ENCODE measurements around the gene PISD. TPM values are rescaled to one million over a fixed set of nuclear protein-coding genes. Genes with fewer than 3 reads are reported as not detected.
A peak's percentile ranks its signal among the peaks of the same experiment; 100 is the strongest.

The PISD gene
- total RNA-seq, 1 donor from 2014 or later: 28.6 TPM

- peaks cover 14% of the 10 kb centered on the region for H3K36me3 Mint-ChIP-seq (ENCODE audit: low read depth)
- no peaks in the 10 kb centered on the region for H3K27me3 Mint-ChIP-seq (ENCODE audit: low read depth)
- H3K9me3 Mint-ChIP-seq (ENCODE audit: low read depth): no peaks in the 10 kb centered on the region
- no peak for DNase-seq (ENCODE audit: low spot score)
- no peak overlapping the region for H3K4me3 Mint-ChIP-seq (ENCODE audit: unreplicated experiment)
- H3K4me1 Mint-ChIP-seq (ENCODE audit: low read depth): peaks cover 30% of the 10 kb centered on the region
- H3K27ac Mint-ChIP-seq (ENCODE audit: unreplicated experiment): no peak overlapping the region
- TF ChIP-seq, protein P1, sequence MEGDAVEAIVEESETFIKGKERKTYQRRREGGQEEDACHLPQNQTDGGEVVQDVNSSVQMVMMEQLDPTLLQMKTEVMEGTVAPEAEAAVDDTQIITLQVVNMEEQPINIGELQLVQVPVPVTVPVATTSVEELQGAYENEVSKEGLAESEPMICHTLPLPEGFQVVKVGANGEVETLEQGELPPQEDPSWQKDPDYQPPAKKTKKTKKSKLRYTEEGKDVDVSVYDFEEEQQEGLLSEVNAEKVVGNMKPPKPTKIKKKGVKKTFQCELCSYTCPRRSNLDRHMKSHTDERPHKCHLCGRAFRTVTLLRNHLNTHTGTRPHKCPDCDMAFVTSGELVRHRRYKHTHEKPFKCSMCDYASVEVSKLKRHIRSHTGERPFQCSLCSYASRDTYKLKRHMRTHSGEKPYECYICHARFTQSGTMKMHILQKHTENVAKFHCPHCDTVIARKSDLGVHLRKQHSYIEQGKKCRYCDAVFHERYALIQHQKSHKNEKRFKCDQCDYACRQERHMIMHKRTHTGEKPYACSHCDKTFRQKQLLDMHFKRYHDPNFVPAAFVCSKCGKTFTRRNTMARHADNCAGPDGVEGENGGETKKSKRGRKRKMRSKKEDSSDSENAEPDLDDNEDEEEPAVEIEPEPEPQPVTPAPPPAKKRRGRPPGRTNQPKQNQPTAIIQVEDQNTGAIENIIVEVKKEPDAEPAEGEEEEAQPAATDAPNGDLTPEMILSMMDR (IDR thresholded peaks at IDR 0.05): no peak
These were observed 83.8 kb downstream of the PISD start for GRCh38 chr22:31578171-31578570.

- Mint-ChIP-seq H3K4me3 (ENCODE audit: unreplicated experiment) (no peak overlapping the region), H3K27me3 (ENCODE audit: low read depth) (no peaks in the 10 kb centered on the region), H3K36me3 (ENCODE audit: low read depth) (peaks cover 14% of the 10 kb centered on the region), H3K9me3 (ENCODE audit: low read depth) (no peaks in the 10 kb centered on the region), H3K27ac (ENCODE audit: unreplicated experiment) (no peak overlapping the region), H3K4me1 (ENCODE audit: low read depth) (peaks cover 30% of the 10 kb centered on the region)
- TF ChIP-seq, protein P1 (IDR thresholded peaks at IDR 0.05): no peak
- no peak for DNase-seq (ENCODE audit: low spot score)
These were observed 84.3 kb downstream of the PISD start for GRCh38 chr22:31577711-31578110.

DNA sequence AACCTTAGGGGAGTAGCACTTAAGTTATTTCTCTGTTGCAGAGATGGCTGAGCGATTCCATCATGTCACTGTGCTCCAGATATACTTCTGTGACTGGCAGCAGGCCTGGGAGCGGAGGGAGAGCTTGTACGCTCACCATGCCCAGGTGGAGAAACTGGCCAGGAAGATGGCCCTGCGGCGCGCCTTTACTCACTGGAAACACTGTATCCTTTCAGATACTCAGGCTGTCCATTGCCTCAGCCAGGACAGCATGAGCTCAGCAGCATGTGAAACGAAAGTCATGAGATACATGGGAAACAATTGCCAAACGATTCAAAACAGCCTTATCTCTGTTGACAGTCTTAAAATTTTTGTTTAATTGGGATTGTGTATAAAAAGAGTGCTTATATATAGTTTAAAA is 86.8 kb downstream of the PISD start:
- Mint-ChIP-seq H3K4me1 (ENCODE audit: low read depth) (peaks cover 25% of the 10 kb centered on the region), H3K27me3 (ENCODE audit: low read depth) (no peaks in the 10 kb centered on the region), H3K27ac (ENCODE audit: unreplicated experiment) (no peak overlapping the region), H3K4me3 (ENCODE audit: unreplicated experiment) (no peak overlapping the region), H3K36me3 (ENCODE audit: low read depth) (peaks cover 19% of the 10 kb centered on the region), H3K9me3 (ENCODE audit: low read depth) (no peaks in the 10 kb centered on the region)
- TF ChIP-seq, protein P1 (IDR thresholded peaks at IDR 0.05): no peak
- no peak for DNase-seq (ENCODE audit: low spot score)

GRCh38 chr22:31574055-31574670 is 87.9 kb downstream of the PISD start:
- no peak for DNase-seq (ENCODE audit: low spot score)
- Mint-ChIP-seq H3K4me1 (ENCODE audit: low read depth) (peaks cover 21% of the 10 kb centered on the region), H3K9me3 (ENCODE audit: low read depth) (no peaks in the 10 kb centered on the region), H3K27me3 (ENCODE audit: low read depth) (no peaks in the 10 kb centered on the region), H3K4me3 (ENCODE audit: unreplicated experiment) (no peak overlapping the region), H3K27ac (ENCODE audit: unreplicated experiment) (peak overlapping the region; percentile 50), H3K36me3 (ENCODE audit: low read depth) (peaks cover 20% of the 10 kb centered on the region)
- TF ChIP-seq, protein P1 (IDR thresholded peaks at IDR 0.05): no peak

DNA sequence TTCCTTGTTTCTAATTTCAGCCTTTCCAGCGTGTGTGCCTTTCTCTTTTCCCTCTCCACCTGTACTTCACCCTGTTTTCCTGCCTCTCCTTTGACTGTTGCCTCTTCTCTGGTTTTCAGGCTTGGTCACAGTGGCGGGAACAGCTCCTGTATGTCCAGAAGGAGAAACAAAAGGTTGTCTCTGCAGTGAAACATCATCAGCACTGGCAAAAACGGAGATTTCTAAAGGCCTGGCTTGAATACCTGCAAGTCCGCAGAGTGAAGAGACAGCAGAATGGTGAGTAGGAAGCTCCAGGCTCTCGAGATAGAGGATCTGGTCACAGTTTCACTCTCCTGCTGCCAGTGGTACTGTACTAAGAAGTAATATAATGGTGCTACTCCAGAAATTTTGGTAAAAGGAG is 89.1 kb downstream of the PISD start:
- Mint-ChIP-seq H3K9me3 (ENCODE audit: low read depth) (no peaks in the 10 kb centered on the region), H3K4me1 (ENCODE audit: low read depth) (peaks cover 24% of the 10 kb centered on the region), H3K27ac (ENCODE audit: unreplicated experiment) (no peak overlapping the region), H3K27me3 (ENCODE audit: low read depth) (no peaks in the 10 kb centered on the region), H3K36me3 (ENCODE audit: low read depth) (peaks cover 20% of the 10 kb centered on the region), H3K4me3 (ENCODE audit: unreplicated experiment) (no peak overlapping the region)
- no peak for DNase-seq (ENCODE audit: low spot score)
- TF ChIP-seq, protein P1 (IDR thresholded peaks at IDR 0.05): no peak
